HG03103 (cell line): ENCODE data around the gene THAP2.
A peak's percentile ranks its signal among the peaks of the same experiment; 100 is the strongest.

Source experiments
- ATAC-seq: cut with Tn5 transposase; IDR thresholded peaks from one replicate; pipeline ENCODE4 v1.9.1; 2021; ENCODE audit warnings: low read depth; ENCODE audit not compliant: unreplicated experiment

THAP2 gene

GRCh38 chr12:71663561-71664410, at the start of gene THAP2, which contains the start of gene ZFC3H1:
Gene THAP2, plus strand, starts transcription at chr12:71664301. Its CDS starts 209 bp downstream, at chr12:71664510.
Gene ZFC3H1, minus strand, starts transcription at chr12:71663848. Its CDS starts 238 bp downstream, at chr12:71663610.
- ATAC-seq, result peak; percentile 81

DNA sequence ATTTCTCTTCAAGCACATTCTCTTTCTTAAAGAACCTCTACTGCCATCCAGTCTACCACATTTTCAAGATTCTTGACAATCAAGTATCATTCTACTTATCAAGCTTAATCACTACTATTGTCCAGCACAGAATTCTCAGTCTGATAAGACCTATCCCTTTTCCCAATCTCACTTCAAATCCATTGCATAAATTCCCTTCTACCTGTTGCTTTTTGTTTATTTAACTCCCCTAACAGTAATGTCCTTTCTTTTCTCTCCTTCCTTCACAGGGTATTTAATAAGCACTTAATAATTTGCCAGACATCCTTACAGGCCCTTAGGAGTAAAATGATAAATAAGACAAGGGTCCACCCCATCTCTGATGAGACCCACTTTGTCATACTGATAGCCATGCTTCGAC, 42.2 kb upstream of the THAP2 start:
- ATAC-seq, result no peak

DNA sequence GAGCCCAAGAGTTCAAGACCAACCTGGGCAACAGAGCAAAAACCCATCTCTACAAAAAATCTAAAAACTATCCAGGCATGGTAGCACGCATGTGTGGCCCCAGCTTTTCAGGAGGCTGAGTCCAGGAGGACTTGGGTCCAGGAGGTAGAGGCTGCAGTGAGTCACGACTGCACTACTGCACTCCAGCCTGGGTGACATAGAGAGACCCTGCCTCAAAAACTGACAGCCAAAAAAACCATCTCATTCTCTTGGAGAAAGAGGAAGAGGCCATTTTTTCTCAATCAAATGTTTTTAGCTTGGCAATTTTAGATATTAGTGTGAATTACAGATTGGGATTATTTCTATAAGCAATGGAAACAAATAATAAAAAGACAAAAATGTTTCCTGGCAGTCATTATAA, 38.6 kb upstream of the THAP2 start:
- no peak for ATAC-seq

DNA sequence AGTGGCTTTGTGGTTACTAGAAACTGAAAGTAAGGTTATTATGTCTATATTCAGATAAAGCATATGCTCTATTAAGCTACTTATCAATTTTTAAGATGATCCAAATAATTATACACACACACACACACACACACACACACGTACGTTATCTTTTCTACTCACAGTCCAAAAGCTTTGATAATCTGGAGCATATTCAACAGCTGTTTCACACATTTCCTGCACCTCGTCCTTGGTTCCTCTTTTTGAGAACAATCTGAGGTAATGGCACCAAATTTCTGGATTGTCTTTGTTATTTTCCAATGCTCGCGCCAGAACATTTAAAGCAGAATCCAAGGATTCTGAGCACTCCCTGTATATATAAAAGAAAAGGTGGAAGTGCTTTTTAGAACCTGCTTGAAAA, 38.0 kb upstream of the THAP2 start:
- ATAC-seq, result peak; percentile 64

GRCh38 chr12:71626768-71627167, 37.3 kb upstream of the THAP2 start:
- ATAC-seq, result no peak

DNA sequence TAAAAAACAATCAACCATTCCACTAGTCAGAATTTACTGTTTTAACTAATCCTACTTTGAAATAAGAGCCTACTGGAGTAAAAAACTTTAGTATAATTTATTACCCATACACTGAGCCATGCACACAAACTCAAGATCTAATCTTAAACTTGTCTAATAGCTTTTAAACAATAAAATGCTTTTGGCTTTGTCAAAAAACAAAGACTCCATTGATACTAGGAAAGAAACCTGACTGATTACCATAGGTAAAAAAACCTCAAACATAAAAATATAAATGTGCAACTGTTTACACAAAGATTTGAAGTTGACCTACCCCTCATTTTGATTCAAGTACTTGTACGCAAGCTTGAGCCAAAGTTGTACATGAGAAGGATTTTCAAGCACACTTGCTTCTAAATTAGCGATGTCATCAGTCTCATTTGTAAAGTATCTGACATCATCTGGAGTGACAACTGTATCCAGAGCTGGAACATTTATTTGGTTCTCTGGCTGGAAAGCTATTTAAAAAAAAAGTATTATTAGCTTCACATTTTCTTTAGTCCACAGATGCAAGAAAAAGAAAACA, 36.6 kb upstream of the THAP2 start:
- ATAC-seq, result no peak

DNA sequence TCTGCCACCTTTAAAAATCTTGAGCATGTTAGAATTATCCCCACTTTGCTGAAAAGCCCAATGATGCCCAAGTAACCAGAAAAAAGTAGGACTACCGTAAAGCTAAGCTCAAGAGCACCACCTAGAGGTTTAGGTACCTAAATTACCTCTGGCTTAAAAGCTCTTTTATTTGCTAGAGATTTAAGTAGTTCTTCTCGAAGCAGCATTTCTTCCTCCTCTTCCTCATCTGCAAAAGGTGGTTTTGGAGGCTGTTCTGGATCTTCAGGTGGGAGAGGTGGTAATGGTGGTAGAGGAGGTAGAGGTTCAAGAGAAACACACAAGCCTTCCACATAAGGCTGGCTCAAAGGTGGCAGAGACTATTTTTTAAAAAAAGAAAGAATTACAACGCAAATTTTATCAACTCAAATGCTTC, 27.4 kb upstream of the THAP2 start:
- peak; percentile 50 for ATAC-seq

DNA sequence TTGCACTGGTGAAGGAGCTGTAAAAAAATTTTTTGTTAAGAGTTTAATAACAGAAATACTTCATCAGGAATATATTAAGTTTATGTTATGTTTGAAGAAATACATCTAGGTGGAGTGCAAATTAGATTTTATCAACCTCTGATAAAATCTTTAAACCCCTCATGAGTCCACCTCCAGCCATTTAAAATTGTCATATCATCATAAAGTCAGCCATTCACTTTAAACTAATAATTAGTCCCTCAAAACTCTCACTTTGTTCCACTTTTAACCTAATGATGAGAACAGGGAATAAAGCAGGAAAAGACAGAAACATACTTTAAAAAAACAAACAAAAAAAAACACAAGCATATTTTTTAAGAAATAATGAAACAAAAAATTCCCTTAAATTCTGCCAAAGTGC, 25.6 kb upstream of the THAP2 start:
- no peak for ATAC-seq

- no peak for ATAC-seq
These were observed 24.8 kb upstream of the THAP2 start for GRCh38 chr12:71639341-71639760.

GRCh38 chr12:71640316-71640715, 23.8 kb upstream of the THAP2 start:
- no peak for ATAC-seq

- ATAC-seq, result no peak
These were observed 22.7 kb upstream of the THAP2 start for GRCh38 chr12:71641390-71641789.

- peak; percentile 46 for ATAC-seq
These were observed 21.8 kb upstream of the THAP2 start for GRCh38 chr12:71642264-71642663.

GRCh38 chr12:71645268-71645667, 18.8 kb upstream of the THAP2 start:
- ATAC-seq, result no peak

DNA sequence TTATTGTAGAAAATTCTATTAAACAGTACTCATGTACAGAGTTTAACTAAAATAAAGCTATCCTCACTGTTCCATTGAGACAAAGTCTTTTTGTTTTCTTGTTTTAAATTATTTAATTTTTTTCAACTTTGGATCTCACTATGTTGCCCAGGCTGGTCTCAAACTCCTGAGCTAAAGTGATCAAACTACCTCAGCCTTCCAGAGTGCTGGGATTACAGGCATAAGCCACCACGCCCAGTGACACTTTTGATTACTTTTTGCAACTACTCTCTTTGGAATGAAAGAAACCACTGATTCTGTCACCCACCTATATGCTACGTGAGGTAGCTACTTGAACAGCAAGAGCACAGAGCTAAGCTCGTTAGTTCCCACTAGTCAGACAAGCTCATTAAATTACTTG, 17.6 kb upstream of the THAP2 start:
- no peak for ATAC-seq

DNA sequence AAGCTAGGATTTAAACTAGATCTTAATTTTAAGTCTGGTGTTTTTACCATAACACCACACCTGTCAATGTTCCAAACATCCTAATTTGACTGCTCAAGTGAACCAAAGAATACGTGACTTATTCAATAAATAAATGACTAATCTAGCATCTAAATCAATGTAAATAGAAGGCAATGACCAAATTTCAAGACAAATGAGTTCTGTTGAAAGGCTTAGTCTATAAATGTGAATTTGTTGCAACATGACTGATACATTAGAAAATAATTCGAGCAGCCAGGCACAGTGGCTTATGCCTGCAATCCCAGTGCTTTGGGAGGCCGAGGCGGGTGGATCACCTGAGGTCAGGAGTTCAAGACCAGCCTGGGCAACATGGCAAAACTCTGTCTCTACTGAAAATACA, 15.6 kb upstream of the THAP2 start:
- ATAC-seq, result no peak

DNA sequence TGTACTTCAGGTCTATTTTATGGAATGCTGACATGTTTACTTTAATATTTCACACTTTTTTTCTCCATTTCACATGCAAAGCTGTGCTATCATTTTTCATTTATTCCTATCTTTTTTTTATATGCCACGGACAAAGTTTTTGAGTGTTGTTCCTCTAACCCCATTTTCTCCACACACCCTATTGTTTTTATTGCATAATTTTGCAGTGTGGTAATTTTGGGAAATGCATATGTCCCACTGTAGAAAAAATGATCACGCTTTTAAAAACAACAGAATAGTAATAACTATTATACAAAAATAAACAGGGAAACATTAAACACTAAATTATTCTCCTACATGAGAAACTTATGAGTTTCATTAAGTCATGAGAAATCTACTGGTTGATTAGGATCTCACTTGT, 14.7 kb upstream of the THAP2 start:
- ATAC-seq, result no peak

GRCh38 chr12:71652656-71653055, 11.4 kb upstream of the THAP2 start:
- no peak for ATAC-seq

DNA sequence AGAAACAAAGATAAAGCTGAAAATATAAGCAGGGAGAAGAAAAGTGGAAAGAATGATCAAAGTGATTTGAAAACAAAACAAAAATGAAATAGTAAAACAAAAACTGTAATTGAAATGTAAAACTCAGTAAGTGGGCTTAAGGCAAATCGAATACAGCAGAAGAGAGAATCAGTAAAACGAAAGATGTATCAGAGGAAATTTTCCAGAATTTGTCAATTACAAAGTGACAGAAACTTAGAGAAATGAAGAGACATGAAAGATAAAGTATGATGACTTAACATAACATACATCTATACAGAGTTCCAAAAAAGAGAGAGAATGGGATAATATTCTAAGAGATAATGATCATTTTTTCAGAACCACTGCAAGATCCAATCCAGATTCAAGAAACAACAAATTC, 11.0 kb upstream of the THAP2 start:
- ATAC-seq, result no peak

GRCh38 chr12:71654200-71654599, 9.9 kb upstream of the THAP2 start:
- ATAC-seq, result no peak

- ATAC-seq, result no peak
These were observed 8.6 kb upstream of the THAP2 start for GRCh38 chr12:71655495-71655894.

- ATAC-seq, result no peak
These were observed 8.2 kb upstream of the THAP2 start for GRCh38 chr12:71655907-71656306.

DNA sequence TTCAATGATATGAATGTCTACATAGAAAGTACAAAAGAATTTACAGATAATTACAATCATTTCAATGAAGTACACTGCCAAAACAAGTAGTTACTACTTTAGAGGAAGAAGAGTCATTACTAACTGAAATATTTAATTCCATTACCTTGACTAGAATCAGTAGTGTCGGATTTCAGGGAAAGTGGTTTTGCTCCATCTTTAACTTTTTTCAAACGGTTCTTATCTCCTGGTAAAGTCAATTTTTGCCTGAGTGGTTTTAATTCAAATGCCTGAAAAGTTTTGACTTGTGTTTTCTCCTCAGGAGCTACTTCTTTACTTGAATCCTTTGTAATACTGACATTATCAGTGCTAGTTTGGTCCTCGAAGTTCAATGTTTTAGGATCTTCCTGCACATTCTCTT, 7.4 kb upstream of the THAP2 start:
- no peak for ATAC-seq
